Fibroblast of lung (primary cell): ENCODE data around the gene CAPN2.

Experiments
- CTCF ChIP-seq, 2 donors: IDR thresholded peaks in 1 of 2; conservative IDR thresholded peaks in 1 of 2; 1 replicate in 1 of 2; 2 replicates in 1 of 2; pipeline ENCODE4 v1.5.1; 2011 to 2012; ENCODE audit warnings: low read length in 2 of 2, control low read depth in 1 of 2, inconsistent platforms in 1 of 2, low read depth in 1 of 2, mild to moderate bottlenecking in 1 of 2
- EZH2 ChIP-seq: IDR thresholded peaks from 2 replicates; pipeline ENCODE4 v1.5.1; 2012; ENCODE audit warnings: low read length, control low read depth, mild to moderate bottlenecking; ENCODE audit errors: missing control alignments

- TF ChIP-seq CTCF (conservative IDR thresholded peaks at IDR 0.05 in 1 of 2, IDR thresholded peaks at IDR 0.05 in 1 of 2; ENCODE audit: low read depth in 1 of 2, low read length in 2 of 2): no peak
- no peak for TF ChIP-seq EZH2
These were observed 11.9 kb upstream of the CAPN2 start for GRCh38 chr1:223700388-223700918.
